Measurements from ENCODE around the gene ZNF593OS. TPM values are rescaled to one million over a fixed set of nuclear protein-coding genes. Genes with fewer than 3 reads are reported as not detected.

ZNF593OS gene
- total and polyA plus RNA-seq, 8 donors, result 1.0 to 3.2 (median 1.2) TPM; not detected in 2

DNA sequence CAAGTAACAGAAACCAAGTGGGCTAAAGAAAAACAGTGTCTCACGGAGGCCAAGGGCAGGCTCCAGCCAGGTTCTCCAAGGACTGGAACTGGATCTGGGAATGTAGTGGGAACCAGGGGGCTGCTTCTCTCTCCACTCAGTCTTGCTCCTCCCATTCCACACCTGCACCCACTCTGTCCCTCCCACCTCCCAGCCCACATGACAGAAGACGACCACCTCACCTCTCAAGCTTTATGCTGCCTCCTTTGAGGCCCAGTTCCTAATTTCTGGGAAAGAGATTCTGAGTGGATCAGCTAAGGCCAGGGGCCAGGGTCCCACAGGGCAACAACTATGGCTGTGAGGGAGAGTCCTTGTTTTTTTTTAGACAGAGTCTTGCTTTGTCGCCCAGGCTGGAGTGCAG lies 43.6 kb upstream of the ZNF593OS start:
- DNase-seq, result no peak
- Histone ChIP-seq H3K27ac (no peak overlapping the region), H3K36me3 (no peaks in the 10 kb centered on the region), H3K4me3 (no peak overlapping the region), H3K9me3 (no peaks in the 10 kb centered on the region), H3K4me1 (no peaks in the 10 kb centered on the region), H3K27me3 (peaks cover 0 to 13% of the 10 kb centered on the region in 2 donors)
- intact Hi-C loops (cut with DNase I), result no loop called here
- TF ChIP-seq, protein P1, sequence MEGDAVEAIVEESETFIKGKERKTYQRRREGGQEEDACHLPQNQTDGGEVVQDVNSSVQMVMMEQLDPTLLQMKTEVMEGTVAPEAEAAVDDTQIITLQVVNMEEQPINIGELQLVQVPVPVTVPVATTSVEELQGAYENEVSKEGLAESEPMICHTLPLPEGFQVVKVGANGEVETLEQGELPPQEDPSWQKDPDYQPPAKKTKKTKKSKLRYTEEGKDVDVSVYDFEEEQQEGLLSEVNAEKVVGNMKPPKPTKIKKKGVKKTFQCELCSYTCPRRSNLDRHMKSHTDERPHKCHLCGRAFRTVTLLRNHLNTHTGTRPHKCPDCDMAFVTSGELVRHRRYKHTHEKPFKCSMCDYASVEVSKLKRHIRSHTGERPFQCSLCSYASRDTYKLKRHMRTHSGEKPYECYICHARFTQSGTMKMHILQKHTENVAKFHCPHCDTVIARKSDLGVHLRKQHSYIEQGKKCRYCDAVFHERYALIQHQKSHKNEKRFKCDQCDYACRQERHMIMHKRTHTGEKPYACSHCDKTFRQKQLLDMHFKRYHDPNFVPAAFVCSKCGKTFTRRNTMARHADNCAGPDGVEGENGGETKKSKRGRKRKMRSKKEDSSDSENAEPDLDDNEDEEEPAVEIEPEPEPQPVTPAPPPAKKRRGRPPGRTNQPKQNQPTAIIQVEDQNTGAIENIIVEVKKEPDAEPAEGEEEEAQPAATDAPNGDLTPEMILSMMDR (IDR thresholded peaks at IDR 0.05), result no peak
- no peak for ATAC-seq

DNA sequence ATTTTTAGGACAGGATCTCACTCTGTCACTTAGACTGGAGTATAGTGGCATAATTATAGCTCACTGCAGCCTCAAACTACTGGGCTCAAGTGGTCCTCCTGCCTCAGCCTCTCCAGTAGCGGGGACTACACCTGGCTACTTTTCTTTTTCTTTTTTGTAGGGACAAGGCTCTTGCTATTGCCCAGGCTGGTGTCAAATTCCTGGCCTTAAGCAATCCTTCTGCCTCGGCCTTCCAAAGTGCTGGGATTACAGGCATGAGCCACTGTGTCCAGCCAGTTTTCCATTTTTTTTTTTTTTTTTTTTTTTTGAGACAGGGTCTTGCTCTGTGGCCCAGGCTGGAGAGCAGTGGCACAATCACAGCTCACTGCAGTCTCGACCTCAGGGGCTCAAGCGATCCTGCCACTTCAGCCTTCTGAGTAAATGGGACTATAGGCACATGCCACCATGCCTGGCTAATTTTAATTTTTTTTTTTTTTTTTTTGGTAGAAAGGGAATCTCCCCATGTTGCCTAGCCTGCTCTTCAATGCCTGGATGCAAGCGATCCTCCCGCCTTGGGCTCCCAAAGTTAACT lies 41.8 kb upstream of the ZNF593OS start:
- TF ChIP-seq, protein P1 (IDR thresholded peaks at IDR 0.05), result no peak
- ATAC-seq, result no peak
- H3K27me3 ChIP-seq, result no peaks in the 10 kb centered on the region
- no peak overlapping the region for H3K4me3 ChIP-seq
- no peaks in the 10 kb centered on the region for H3K36me3 ChIP-seq
- no peak overlapping the region for H3K27ac ChIP-seq
- no peak for DNase-seq
- H3K9me3 ChIP-seq, result no peaks in the 10 kb centered on the region
- H3K4me1 ChIP-seq, result no peaks in the 10 kb centered on the region
- intact Hi-C loops (cut with DNase I), result no loop called here

- no peak for DNase-seq
- no peaks in the 10 kb centered on the region for H3K4me1 ChIP-seq
- H3K27ac ChIP-seq, result no peak overlapping the region
- no peak for ATAC-seq
- no peaks in the 10 kb centered on the region for H3K9me3 ChIP-seq
- TF ChIP-seq, protein P1 (IDR thresholded peaks at IDR 0.05), result no peak
- no peaks in the 10 kb centered on the region for H3K36me3 ChIP-seq
- H3K4me3 ChIP-seq, result no peak overlapping the region
- intact Hi-C loops (cut with DNase I), result no loop called here
- no peaks in the 10 kb centered on the region for H3K27me3 ChIP-seq
Measured at GRCh38 chr1:26212726-26213125, 41.1 kb upstream of the ZNF593OS start.

GRCh38 chr1:26210147-26210870 lies 38.7 kb upstream of the ZNF593OS start:
- Histone ChIP-seq H3K36me3 (no peaks in the 10 kb centered on the region), H3K9me3 (no peaks in the 10 kb centered on the region), H3K4me3 (no peak overlapping the region), H3K27me3 (no peaks in the 10 kb centered on the region), H3K4me1 (no peaks in the 10 kb centered on the region), H3K27ac (no peak overlapping the region)
- TF ChIP-seq, protein P1 (IDR thresholded peaks at IDR 0.05), result no peak
- intact Hi-C loops (cut with DNase I), result no loop called here
- ATAC-seq (no peak), DNase-seq (no peak)

- DNase-seq, result no peak
- H3K27ac ChIP-seq, result no peak overlapping the region
- no peaks in the 10 kb centered on the region for H3K9me3 ChIP-seq
- H3K4me1 ChIP-seq, result peaks cover 0 to 14% of the 10 kb centered on the region in 2 donors
- intact Hi-C loops (cut with DNase I), result no loop called here
- H3K27me3 ChIP-seq, result peaks cover 0 to 7% of the 10 kb centered on the region in 2 donors
- ATAC-seq, result no peak
- H3K36me3 ChIP-seq, result no peaks in the 10 kb centered on the region
- H3K4me3 ChIP-seq, result no peak overlapping the region
- TF ChIP-seq, protein P1 (IDR thresholded peaks at IDR 0.05), result no peak
Measured at GRCh38 chr1:26203642-26204318, 32.1 kb upstream of the ZNF593OS start.
